ENCODE measurements around the gene ANKRD17. TPM values are rescaled to one million over a fixed set of nuclear protein-coding genes. Genes with fewer than 3 reads are reported as not detected.

The ANKRD17 gene
- total RNA-seq, 4 donors from 2014 or later, result 56.2 to 80.2 (median 60.2) TPM

GRCh38 chr4:73064536-73064935, 194.1 kb downstream of the ANKRD17 start:
- ATAC-seq (ENCODE audit: low FRiP score), result no peak
- no peak for TF ChIP-seq CTCF (IDR thresholded peaks at IDR 0.05)
- DNase-seq (ENCODE audit: low spot score), result no peak

GRCh38 chr4:73055241-73055897, 203.2 kb downstream of the ANKRD17 start:
- TF ChIP-seq CTCF (IDR thresholded peaks at IDR 0.05), result no peak
- DNase-seq (ENCODE audit: low spot score) (no peak), ATAC-seq (ENCODE audit: low FRiP score) (no peak)

- ATAC-seq (ENCODE audit: low FRiP score) (no peak), DNase-seq (ENCODE audit: low spot score) (no peak)
- no peak for TF ChIP-seq CTCF (IDR thresholded peaks at IDR 0.05)
These were observed 204.6 kb downstream of the ANKRD17 start for GRCh38 chr4:73053974-73054480.

DNA sequence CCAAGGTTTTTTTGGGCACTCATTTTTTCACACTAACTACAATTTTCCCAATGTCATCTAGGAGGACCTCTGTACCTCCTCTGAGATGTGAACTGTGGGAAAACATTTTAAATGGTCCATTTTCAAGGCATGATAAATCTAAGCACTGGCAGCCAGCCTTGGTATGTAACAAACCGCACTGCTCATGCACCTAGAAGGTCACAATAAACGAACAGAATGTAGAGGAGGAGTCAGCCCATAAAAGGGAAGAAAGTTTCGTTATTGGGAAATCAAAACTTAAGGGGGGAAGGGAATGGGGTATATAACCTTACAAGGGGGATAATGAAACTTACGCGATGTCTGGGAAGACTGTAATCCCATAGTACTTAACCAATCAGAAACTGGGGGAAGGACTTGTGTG, 205.5 kb downstream of the ANKRD17 start:
- DNase-seq (ENCODE audit: low spot score), result no peak
- no peak for TF ChIP-seq CTCF (IDR thresholded peaks at IDR 0.05)
- ATAC-seq (ENCODE audit: low FRiP score), result no peak

GRCh38 chr4:73051625-73052024, 207.0 kb downstream of the ANKRD17 start:
- no peak for TF ChIP-seq CTCF (IDR thresholded peaks at IDR 0.05)
- no peak for ATAC-seq (ENCODE audit: low FRiP score)

DNA sequence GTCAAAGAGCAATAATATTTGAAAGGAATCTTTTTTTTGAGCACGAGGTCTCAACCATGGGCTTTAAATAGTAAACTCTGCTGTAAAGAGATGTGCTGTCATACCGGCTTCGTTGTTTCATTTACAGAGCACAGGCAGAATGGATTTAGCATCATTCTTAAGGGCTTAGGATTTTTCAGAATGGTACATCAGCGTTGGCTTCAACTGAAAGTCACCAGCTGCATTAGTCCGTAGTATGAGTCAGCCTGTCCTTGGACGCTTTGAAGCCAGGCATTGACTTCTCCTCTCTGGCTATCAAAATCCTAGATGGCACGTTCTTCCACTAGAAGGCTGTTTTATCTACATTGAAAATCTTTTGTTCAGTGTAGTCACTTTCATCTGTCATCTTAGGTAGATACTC, 212.7 kb downstream of the ANKRD17 start:
- ATAC-seq (ENCODE audit: low FRiP score) (no peak), DNase-seq (ENCODE audit: low spot score) (no peak)
- no peak for TF ChIP-seq CTCF (IDR thresholded peaks at IDR 0.05)

More at GRCh38 chr4:73051625-73052024, 207.0 kb downstream of the ANKRD17 start:
- DNase-seq (ENCODE audit: low spot score), result no peak

DNA sequence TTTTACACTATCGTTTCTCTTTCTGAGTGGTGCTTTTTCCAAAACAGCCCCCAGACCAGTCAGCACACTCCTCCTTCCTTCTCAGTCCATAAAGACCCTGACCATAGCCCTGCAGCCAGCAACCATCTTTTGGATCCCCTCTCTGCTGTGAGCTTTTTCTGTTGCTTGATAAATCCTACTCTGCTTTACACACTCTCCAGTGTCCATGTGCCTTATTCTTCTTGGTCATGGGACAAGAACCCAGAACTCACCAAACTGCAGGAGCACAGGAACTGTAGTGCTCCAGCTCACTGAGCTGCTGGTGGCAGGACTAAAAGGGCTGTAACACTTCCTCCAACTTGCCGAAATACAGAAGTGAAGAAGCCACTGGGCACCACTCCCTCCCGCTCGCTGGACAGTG, 221.5 kb downstream of the ANKRD17 start:
- TF ChIP-seq CTCF (IDR thresholded peaks at IDR 0.05), result no peak
- no peak for ATAC-seq (ENCODE audit: low FRiP score)
- DNase-seq (ENCODE audit: low spot score), result no peak
